HepG2 (cell line): ENCODE results near the gene RFX7. TPM values are rescaled to one million over a fixed set of nuclear protein-coding genes. Genes with fewer than 3 reads are reported as not detected.

Experiments
- BHLHE40 ChIP-seq: IDR thresholded peaks from 2 replicates; pipeline ENCODE4 v1.6.1; 2011; ENCODE audit warnings: low read length, improper control_type of control experiment
- DMAP1 ChIP-seq: IDR thresholded peaks from 2 replicates; pipeline ENCODE4 v1.6.1; 2016
- FOXC1 ChIP-seq: sonication (generic); formaldehyde crosslinking; IDR thresholded peaks from 2 replicates; pipeline ENCODE4 v1.8.0; 2022; ENCODE audit warnings: mild to moderate bottlenecking, missing genetic modification reagents, borderline replicate concordance
- GPBP1L1 ChIP-seq: sonication (generic); formaldehyde crosslinking; IDR thresholded peaks from 2 replicates; pipeline ENCODE4 v1.5.0; 2020; ENCODE audit warnings: mild to moderate bottlenecking, missing genetic modification reagents
- HMG20A ChIP-seq: IDR thresholded peaks from 2 replicates; pipeline ENCODE4 v1.6.1; 2016; ENCODE audit warnings: borderline replicate concordance
- MAFF ChIP-seq: IDR thresholded peaks from 2 replicates; pipeline ENCODE4 v1.6.1; 2011; ENCODE audit warnings: low read depth, low read length, improper control_type of control experiment
- MED1 ChIP-seq: sonication (generic); formaldehyde crosslinking; IDR thresholded peaks from 2 replicates; pipeline ENCODE4 v1.4.0; 2020; ENCODE audit warnings: missing genetic modification reagents
- POGZ ChIP-seq: sonication (generic); formaldehyde crosslinking; IDR thresholded peaks from 2 replicates; pipeline ENCODE4 v1.4.0; 2020; ENCODE audit warnings: mild to moderate bottlenecking, missing genetic modification reagents
- ZBTB40 ChIP-seq, 2 experiments: fragments of 450-650 bp in 1 of 2; sonication (generic) in 1 of 2; formaldehyde crosslinking in 1 of 2; IDR thresholded peaks; 2 replicates each; pipeline versions ENCODE4 v1.6.1 to v1.8.0; 2016 to 2022; ENCODE audit warnings: antibody characterized with exemption in 1 of 2, mild to moderate bottlenecking in 1 of 2, missing genetic modification reagents in 1 of 2
- ZFP37 ChIP-seq: sonication (generic); formaldehyde crosslinking; IDR thresholded peaks from 2 replicates; pipeline ENCODE4 v1.4.0; 2020; ENCODE audit warnings: missing genetic modification reagents, borderline replicate concordance
- ZNF18 ChIP-seq: sonication (generic); formaldehyde crosslinking; IDR thresholded peaks from 2 replicates; pipeline ENCODE4 v1.8.0; 2022; ENCODE audit warnings: mild to moderate bottlenecking, missing genetic modification reagents; ENCODE audit not compliant: insufficient replicate concordance
- ZNF615 ChIP-seq: sonication (generic); formaldehyde crosslinking; IDR thresholded peaks from 2 replicates; pipeline ENCODE4 v1.5.0; 2020; ENCODE audit warnings: mild to moderate bottlenecking, missing genetic modification reagents, borderline replicate concordance
- ZNF766 ChIP-seq: sonication (generic); formaldehyde crosslinking; IDR thresholded peaks from 2 replicates; pipeline ENCODE4 v1.5.0; 2020; ENCODE audit warnings: missing genetic modification reagents, borderline replicate concordance
- polyA plus RNA-seq, 8 experiments: library from polyadenylated mRNA; depleted of rRNA in 3 of 8; stranded (reverse) in 7 of 8; unstranded in 1 of 8; fragments of >200 nt; fragmentation: Illumina TruSeq in 4 of 8; extraction: Trizol in 4 of 8; gene quantifications; 2 replicates each; pipeline versions ENCODE4 v1.2.1 to v1.2.3, GENCODE V29; 2011 to 2016; ENCODE audit warnings: low read depth in 4 of 8, missing spikeins in 1 of 8, mixed read lengths in 1 of 8; ENCODE audit not compliant: insufficient read depth in 1 of 8
- total RNA-seq, 5 experiments: library from RNA; depleted of rRNA; stranded (reverse); fragments of >200 nt; fragmentation: Illumina TruSeq; extraction: Trizol; gene quantifications; 2 replicates each; pipeline ENCODE4 v1.2.3, GENCODE V29; 2016; ENCODE audit warnings: low read depth in 1 of 5

The RFX7 gene
- total and polyA plus RNA-seq, 2 of the 13 experiments (the other 11 are each of a cell fraction or from before 2014, with no cell fraction given), result 8.5 to 10.4 TPM

- TF ChIP-seq ZBTB40 (IDR thresholded peaks at IDR 0.05), result no peak
- peak; percentile 23; the same call in 1 of the 2 replicates for TF ChIP-seq ZBTB40 (CRISPR knock-in tag; IDR thresholded peaks at IDR 0.05)
- 0 out of 2 replicates have a peak, but pooled peaks have one; percentile 14 for TF ChIP-seq MAFF
- no peak for TF ChIP-seq ZNF615 (CRISPR knock-in tag)
- no peak for TF ChIP-seq FOXC1 (CRISPR knock-in tag)
- no peak for TF ChIP-seq ZNF766 (CRISPR knock-in tag)
- no peak for TF ChIP-seq HMG20A
- peak; percentile 43; the same call in 1 of the 2 replicates for TF ChIP-seq DMAP1
- TF ChIP-seq ZFP37, result no peak
- TF ChIP-seq BHLHE40, result no peak
- peak; percentile 64 for TF ChIP-seq POGZ (CRISPR knock-in tag)
- no peak for TF ChIP-seq GPBP1L1 (CRISPR knock-in tag)
- no peak for TF ChIP-seq ZNF18 (CRISPR knock-in tag)
- TF ChIP-seq MED1 (CRISPR knock-in tag), result peak; percentile 68
Observed at GRCh38 chr15:56245871-56246814, 2.5 kb upstream of the RFX7 start (continued).
